Thyroid gland (tissue), 4 donors: ENCODE results near the gene MAEA. TPM values are rescaled to one million over a fixed set of nuclear protein-coding genes. Genes with fewer than 3 reads are reported as not detected.

Experiments used
- DNase-seq, 2 donors: peaks; one replicate each; pipeline ENCODE4 v3.0.0-alpha.2; 2019
- H3K27ac ChIP-seq, 3 donors: fragments of 200-600 bp; sonication (generic); 1 replicate in 2 of 3; 2 replicates in 1 of 3; pipeline ENCODE4 v1.5.1; 2016 to 2019; ENCODE audit warnings: mild to moderate bottlenecking in 1 of 3, moderate library complexity in 1 of 3
- H3K27me3 ChIP-seq: fragments of 200-600 bp; sonication (generic); one replicate; pipeline ENCODE4 v1.5.1; 2019
- H3K36me3 ChIP-seq, 2 donors: fragments of 200-600 bp; sonication (generic); one replicate each; pipeline ENCODE4 v1.5.1; 2016 to 2019
- H3K4me1 ChIP-seq, 2 donors: fragments of 200-600 bp; sonication (generic); one replicate each; pipeline ENCODE4 v1.5.1; 2017 to 2019
- H3K4me3 ChIP-seq, 3 donors: fragments of 200-600 bp; sonication (generic); replicated peaks in 1 of 3; 1 replicate in 2 of 3; 2 replicates in 1 of 3; pipeline ENCODE4 v1.5.1; 2016; ENCODE audit warnings: mild to moderate bottlenecking in 1 of 3
- H3K9me3 ChIP-seq: fragments of 200-600 bp; sonication (generic); one replicate; pipeline ENCODE4 v1.5.1; 2017
- POLR2A ChIP-seq, 2 donors: fragments of 450-650 bp; IDR thresholded peaks; one replicate each; pipeline ENCODE4 v1.6.1; 2017; ENCODE audit warnings: antibody characterized with exemption in 2 of 2, mild to moderate bottlenecking in 2 of 2, moderate library complexity in 1 of 2
- WGBS, 2 donors: methylation state at CpG; one replicate each; pipeline ENCODE4 v1.1.5; 2017; 5-methylcytosine and 5-hydroxymethylcytosine counted together
- intact Hi-C: fragments of 100-400 bp; cut with DNase I; formaldehyde crosslinking; loops from one replicate; pipeline ENCODE4 v1.15.1; 2023
- total RNA-seq, 4 donors: library from RNA; depleted of rRNA; stranded (reverse); fragments of >200 nt; gene quantifications; one replicate each; pipeline ENCODE4 v1.2.3, GENCODE V29; 2016
- TF ChIP-seq, protein P1 (sequence below), 6 experiments: fragments of 200-600 bp in 3 of 6; fragments of 450-650 bp in 3 of 6; sonication (generic) in 3 of 6; IDR thresholded peaks; one replicate each; pipeline ENCODE4 v1.5.1; 2016 to 2019; ENCODE audit warnings: antibody characterized with exemption in 6 of 6, mild to moderate bottlenecking in 2 of 6, inconsistent platforms in 1 of 6, moderate library complexity in 1 of 6

The MAEA gene
- total RNA-seq, 4 donors from 2014 or later, result 85.3 to 99.5 (median 87.3) TPM

- intact Hi-C loops, result no loop called here
- Histone ChIP-seq H3K4me3 (no peak overlapping the region), H3K27me3 (no peaks in the 10 kb centered on the region), H3K9me3 (no peaks in the 10 kb centered on the region), H3K27ac (no peak overlapping the region), H3K4me1 (peaks cover 0 to 8% of the 10 kb centered on the region in 2 donors), H3K36me3 (no peaks in the 10 kb centered on the region)
- WGBS, 2 donors, result 92 to 95% methylated on average over 21 to 23 of the region's 35 CpGs
- no peak for DNase-seq
- TF ChIP-seq, protein P1, sequence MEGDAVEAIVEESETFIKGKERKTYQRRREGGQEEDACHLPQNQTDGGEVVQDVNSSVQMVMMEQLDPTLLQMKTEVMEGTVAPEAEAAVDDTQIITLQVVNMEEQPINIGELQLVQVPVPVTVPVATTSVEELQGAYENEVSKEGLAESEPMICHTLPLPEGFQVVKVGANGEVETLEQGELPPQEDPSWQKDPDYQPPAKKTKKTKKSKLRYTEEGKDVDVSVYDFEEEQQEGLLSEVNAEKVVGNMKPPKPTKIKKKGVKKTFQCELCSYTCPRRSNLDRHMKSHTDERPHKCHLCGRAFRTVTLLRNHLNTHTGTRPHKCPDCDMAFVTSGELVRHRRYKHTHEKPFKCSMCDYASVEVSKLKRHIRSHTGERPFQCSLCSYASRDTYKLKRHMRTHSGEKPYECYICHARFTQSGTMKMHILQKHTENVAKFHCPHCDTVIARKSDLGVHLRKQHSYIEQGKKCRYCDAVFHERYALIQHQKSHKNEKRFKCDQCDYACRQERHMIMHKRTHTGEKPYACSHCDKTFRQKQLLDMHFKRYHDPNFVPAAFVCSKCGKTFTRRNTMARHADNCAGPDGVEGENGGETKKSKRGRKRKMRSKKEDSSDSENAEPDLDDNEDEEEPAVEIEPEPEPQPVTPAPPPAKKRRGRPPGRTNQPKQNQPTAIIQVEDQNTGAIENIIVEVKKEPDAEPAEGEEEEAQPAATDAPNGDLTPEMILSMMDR (IDR thresholded peaks at IDR 0.05), result no peak
- TF ChIP-seq POLR2A (IDR thresholded peaks at IDR 0.05), result no peak
Observed at GRCh38 chr4:1366371-1367229, 76.9 kb downstream of the MAEA start.

- no peak for DNase-seq
Observed at GRCh38 chr4:1367230-1367935, 77.7 kb downstream of the MAEA start.

GRCh38 chr4:1367936-1368289, 78.2 kb downstream of the MAEA start:
- Histone ChIP-seq H3K9me3 (no peaks in the 10 kb centered on the region), H3K27ac (no peak overlapping the region), H3K4me1 (peaks cover 0 to 8% of the 10 kb centered on the region in 2 donors), H3K36me3 (no peaks in the 10 kb centered on the region), H3K27me3 (no peaks in the 10 kb centered on the region), H3K4me3 (no peak overlapping the region)
- TF ChIP-seq, protein P1 (IDR thresholded peaks at IDR 0.05), result no peak
- no peak for TF ChIP-seq POLR2A (IDR thresholded peaks at IDR 0.05)
- intact Hi-C loops, result no loop called here
- WGBS, 2 donors, result 86 to 94% methylated on average over 4 to 9 of the region's 10 CpGs
- no peak for DNase-seq

More at GRCh38 chr4:1367230-1367935, 77.7 kb downstream of the MAEA start:
- no peaks in the 10 kb centered on the region for H3K9me3 ChIP-seq
- H3K36me3 ChIP-seq, result no peaks in the 10 kb centered on the region
- TF ChIP-seq, protein P1 (IDR thresholded peaks at IDR 0.05), result no peak
- no peak for TF ChIP-seq POLR2A (IDR thresholded peaks at IDR 0.05)
- intact Hi-C loops, result no loop called here
- no peaks in the 10 kb centered on the region for H3K27me3 ChIP-seq
- no peak overlapping the region for H3K4me3 ChIP-seq
- H3K4me1 ChIP-seq, result peaks cover 0 to 8% of the 10 kb centered on the region in 2 donors
- 93 to 95% methylated on average over 16 to 17 of the region's 17 CpGs for WGBS, 2 donors
- no peak overlapping the region for H3K27ac ChIP-seq

- TF ChIP-seq, protein P1 (IDR thresholded peaks at IDR 0.05), result no peak
- TF ChIP-seq POLR2A (IDR thresholded peaks at IDR 0.05), result no peak
- Histone ChIP-seq H3K4me3 (no peak overlapping the region), H3K27ac (no peak overlapping the region), H3K4me1 (peaks cover 0 to 8% of the 10 kb centered on the region in 2 donors), H3K36me3 (no peaks in the 10 kb centered on the region), H3K9me3 (no peaks in the 10 kb centered on the region), H3K27me3 (no peaks in the 10 kb centered on the region)
- no peak for DNase-seq
- intact Hi-C loops, result no loop called here
- WGBS, 2 donors, result 92 to 97% methylated on average over 13 to 14 of the region's 24 CpGs
Observed at GRCh38 chr4:1368421-1369090, 78.9 kb downstream of the MAEA start.
